HS-5 (cell line): ENCODE data around the gene NXNL1.

Experiments
- DNase-seq: peaks from one replicate; pipeline ENCODE4 v3.0.0-alpha.2; 2012; ENCODE audit warnings: low read depth

NXNL1 gene

GRCh38 chr19:17419154-17419620 is 41.5 kb downstream of the NXNL1 start:
- DNase-seq, result no peak

- no peak for DNase-seq
Observed at GRCh38 chr19:17418710-17419109, 42.0 kb downstream of the NXNL1 start.

GRCh38 chr19:17415121-17415520 is 45.6 kb downstream of the NXNL1 start:
- DNase-seq, result no peak

GRCh38 chr19:17414097-17414496 is 46.6 kb downstream of the NXNL1 start:
- DNase-seq, result no peak

GRCh38 chr19:17411801-17412200 is 48.9 kb downstream of the NXNL1 start:
- DNase-seq, result no peak

- DNase-seq, result no peak
Observed at GRCh38 chr19:17409990-17410389, 50.7 kb downstream of the NXNL1 start.

GRCh38 chr19:17406887-17407196 is 53.9 kb downstream of the NXNL1 start:
- DNase-seq, result no peak

- DNase-seq, result no peak
Observed at GRCh38 chr19:17406046-17406886, 54.5 kb downstream of the NXNL1 start.
